Nephron progenitor cell (in vitro differentiated cells): Measurements from ENCODE around the gene SASH1.
"Not testable (repeated sequence)": the region's sequence is repeated elsewhere in the genome, so short reads cannot be mapped to it uniquely, and the experiment has no call there.

Experiments used
- DNase-seq: peaks from one replicate; pipeline ENCODE4 v3.0.0; 2021
- H3K27ac Mint-ChIP-seq: 2 replicates; pipeline ENCODE4 v1.8.0; 2021; ENCODE audit warnings: mild to moderate bottlenecking, moderate library complexity, mixed read lengths
- H3K27me3 Mint-ChIP-seq: 2 replicates; pipeline ENCODE4 v1.8.0; 2021; ENCODE audit warnings: mild to moderate bottlenecking, low read depth, mixed read lengths; ENCODE audit not compliant: poor library complexity
- H3K36me3 Mint-ChIP-seq: 2 replicates; pipeline ENCODE4 v1.8.0; 2021; ENCODE audit warnings: low read depth, mixed read lengths
- H3K4me1 Mint-ChIP-seq: 2 replicates; pipeline ENCODE4 v1.8.0; 2021; ENCODE audit warnings: mixed read lengths
- H3K4me3 Mint-ChIP-seq: 2 replicates; pipeline ENCODE4 v1.8.0; 2021; ENCODE audit warnings: mild to moderate bottlenecking, moderate library complexity, mixed read lengths
- H3K9me3 Mint-ChIP-seq: 2 replicates; pipeline ENCODE4 v1.8.0; 2021; ENCODE audit warnings: mild to moderate bottlenecking, moderate library complexity, mixed read lengths
- CTCF ChIP-seq: fragments of 200-600 bp; sonication (generic); IDR thresholded peaks from 2 replicates; pipeline ENCODE4 v1.5.0; 2021; ENCODE audit warnings: antibody characterized with exemption

Gene SASH1

GRCh38 chr6:148349466-148349865 is 6.8 kb downstream of the SASH1 start:
- DNase-seq = no peak
- H3K27me3 Mint-ChIP-seq = no peaks in the 10 kb centered on the region
- H3K9me3 Mint-ChIP-seq = peaks cover 4% of the 10 kb centered on the region
- peaks cover 18% of the 10 kb centered on the region for H3K36me3 Mint-ChIP-seq
- TF ChIP-seq CTCF = no peak
- H3K27ac Mint-ChIP-seq = no peak overlapping the region
- H3K4me3 Mint-ChIP-seq = no peak overlapping the region
- peaks cover 52% of the 10 kb centered on the region for H3K4me1 Mint-ChIP-seq

DNA sequence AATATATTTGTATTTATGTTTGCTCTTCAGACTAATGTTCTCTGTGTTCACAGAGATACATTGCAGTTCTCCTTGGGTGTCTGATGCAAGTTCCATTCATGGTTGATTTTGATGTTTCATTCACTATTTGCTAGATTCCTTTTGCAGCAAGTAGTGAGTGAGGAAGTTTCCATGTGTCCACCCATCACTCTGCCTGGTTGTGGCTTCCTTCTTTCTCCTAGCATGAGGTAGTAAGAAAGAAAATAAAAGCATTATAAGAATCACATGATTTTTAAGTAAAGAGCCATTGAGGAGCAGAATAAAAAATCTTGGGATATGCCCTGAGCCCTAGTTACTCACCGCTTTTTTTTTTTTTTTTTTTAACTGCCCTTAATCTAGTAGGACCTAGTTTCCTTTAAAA is 8.7 kb downstream of the SASH1 start:
- no peak overlapping the region for H3K27ac Mint-ChIP-seq
- no peaks in the 10 kb centered on the region for H3K27me3 Mint-ChIP-seq
- H3K4me1 Mint-ChIP-seq = peaks cover 34% of the 10 kb centered on the region
- H3K36me3 Mint-ChIP-seq = peaks cover 30% of the 10 kb centered on the region
- TF ChIP-seq CTCF = no peak
- H3K9me3 Mint-ChIP-seq = peaks cover 4% of the 10 kb centered on the region
- no peak for DNase-seq
- no peak overlapping the region for H3K4me3 Mint-ChIP-seq

- H3K27me3 Mint-ChIP-seq, H3K4me3 Mint-ChIP-seq, H3K9me3 Mint-ChIP-seq, DNase-seq, H3K27ac Mint-ChIP-seq: not testable (repeated sequence)
- Mint-ChIP-seq H3K4me1 (peaks cover 23% of the 10 kb centered on the region), H3K36me3 (peaks cover 36% of the 10 kb centered on the region)
Measured at GRCh38 chr6:148352421-148352820, 9.8 kb downstream of the SASH1 start.

GRCh38 chr6:148358196-148358785 is 15.7 kb downstream of the SASH1 start:
- no peak overlapping the region for H3K4me3 Mint-ChIP-seq
- peaks cover 50% of the 10 kb centered on the region for H3K36me3 Mint-ChIP-seq
- peaks cover 15% of the 10 kb centered on the region for H3K9me3 Mint-ChIP-seq
- H3K27ac Mint-ChIP-seq = peak overlapping the region; percentile 79
- TF ChIP-seq CTCF = no peak
- no peak for DNase-seq
- H3K4me1 Mint-ChIP-seq = peaks cover 17% of the 10 kb centered on the region
- H3K27me3 Mint-ChIP-seq = no peaks in the 10 kb centered on the region

DNA sequence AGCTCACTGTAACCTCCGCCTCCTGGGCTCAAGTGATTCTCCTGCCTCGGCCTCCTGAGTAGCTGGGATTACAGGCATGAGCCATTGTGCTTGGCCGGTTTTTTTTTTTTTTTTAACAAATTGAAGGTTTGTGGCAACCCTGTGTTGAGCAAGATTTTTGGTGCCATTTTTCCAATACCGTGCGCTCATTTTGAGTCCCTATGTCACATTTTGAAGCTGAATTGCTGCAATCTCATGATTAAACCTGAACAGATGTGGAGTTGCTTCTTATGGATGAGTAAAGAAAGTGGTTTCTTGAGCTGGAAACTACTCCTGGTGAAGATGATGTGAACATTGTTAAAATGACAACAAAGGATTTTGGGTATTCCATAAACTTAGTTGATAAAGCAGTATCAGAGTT is 16.6 kb downstream of the SASH1 start:
- no peak for DNase-seq
- no peak for TF ChIP-seq CTCF
- no peak overlapping the region for H3K4me3 Mint-ChIP-seq
- peaks cover 58% of the 10 kb centered on the region for H3K36me3 Mint-ChIP-seq
- H3K9me3 Mint-ChIP-seq = peaks cover 15% of the 10 kb centered on the region
- H3K27ac Mint-ChIP-seq = no peak overlapping the region
- H3K27me3 Mint-ChIP-seq = no peaks in the 10 kb centered on the region
- H3K4me1 Mint-ChIP-seq = peaks cover 17% of the 10 kb centered on the region

DNA sequence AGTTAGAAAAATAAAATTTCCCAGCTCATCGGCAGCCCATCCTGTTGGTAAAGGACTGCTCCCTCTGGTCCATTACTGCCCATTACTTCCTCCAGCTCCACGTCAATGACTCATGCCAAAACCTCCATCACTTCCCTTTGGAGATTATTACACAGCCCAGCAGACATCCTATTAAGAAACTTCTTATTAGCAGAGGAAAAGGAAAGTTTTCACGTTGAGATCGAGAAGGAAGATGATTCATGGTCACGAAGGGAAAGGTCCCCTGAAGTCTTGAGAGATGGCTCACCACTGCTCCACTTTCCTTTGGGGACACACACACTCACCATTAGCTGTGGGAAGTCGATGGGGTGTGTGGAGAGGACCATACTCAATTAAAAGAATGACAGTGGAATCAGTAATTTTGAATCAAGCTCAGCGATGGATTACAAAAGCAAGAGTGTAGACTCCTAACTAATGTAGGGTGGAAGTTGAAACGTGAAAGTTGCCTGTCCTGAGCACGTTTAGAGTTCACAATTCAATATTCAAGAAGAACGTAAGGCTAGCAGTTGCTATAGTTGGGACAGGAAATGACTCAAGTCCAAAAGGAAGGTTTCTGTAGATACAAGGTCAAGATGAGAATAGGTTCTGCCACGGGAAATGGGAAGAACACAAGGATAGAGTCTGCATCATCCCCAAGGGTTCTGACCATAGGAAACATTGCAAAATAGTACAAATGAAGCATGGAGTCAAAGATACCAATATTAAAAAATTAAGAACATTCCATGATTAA is 21.6 kb downstream of the SASH1 start:
- no peaks in the 10 kb centered on the region for H3K27me3 Mint-ChIP-seq

More for the DNA sequence above, 21.6 kb downstream of the SASH1 start:
- peaks cover 15% of the 10 kb centered on the region for H3K9me3 Mint-ChIP-seq
- peaks cover 36% of the 10 kb centered on the region for H3K4me1 Mint-ChIP-seq
- no peak for TF ChIP-seq CTCF
- peak overlapping the region; percentile 49 for H3K27ac Mint-ChIP-seq
- peaks cover 57% of the 10 kb centered on the region for H3K36me3 Mint-ChIP-seq
- DNase-seq = no peak
- H3K4me3 Mint-ChIP-seq = no peak overlapping the region
